GM18909 (cell line): ENCODE data around the gene PRDM16.

Experiments
- ATAC-seq: cut with Tn5 transposase; IDR thresholded peaks from one replicate; pipeline ENCODE4 v1.9.1; 2021; ENCODE audit warnings: mild to moderate bottlenecking; ENCODE audit not compliant: unreplicated experiment, poor library complexity

The PRDM16 gene

DNA sequence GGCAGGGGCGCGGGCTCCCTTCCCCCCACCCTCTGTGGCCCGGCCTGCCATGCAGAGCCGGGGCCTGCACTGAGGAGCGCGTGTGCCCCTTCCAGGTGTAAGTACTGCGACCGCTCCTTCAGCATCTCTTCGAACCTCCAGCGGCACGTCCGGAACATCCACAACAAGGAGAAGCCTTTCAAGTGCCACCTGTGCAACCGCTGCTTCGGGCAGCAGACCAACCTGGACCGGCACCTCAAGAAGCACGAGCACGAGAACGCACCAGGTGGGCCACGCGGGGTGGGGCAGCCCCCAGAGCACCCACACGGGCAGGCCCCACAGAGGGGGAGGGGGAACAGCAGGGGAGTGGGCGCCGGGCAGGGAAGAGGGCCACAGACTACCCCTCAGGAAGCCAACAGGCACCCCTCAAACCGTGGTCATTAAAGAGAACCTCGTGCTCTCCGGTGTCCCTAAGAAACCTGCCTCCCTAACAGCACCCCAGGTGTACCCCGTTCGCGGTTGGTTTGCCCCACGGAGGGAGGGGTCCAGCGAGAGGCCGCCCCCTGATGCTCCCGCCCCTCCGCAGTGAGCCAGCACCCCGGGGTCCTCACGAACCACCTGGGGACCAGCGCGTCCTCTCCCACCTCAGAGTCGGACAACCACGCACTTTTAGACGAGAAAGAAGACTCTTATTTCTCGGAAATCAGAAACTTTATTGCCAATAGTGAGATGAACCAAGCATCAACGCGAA lies 356.6 kb downstream of the PRDM16 start:
- no peak for ATAC-seq

DNA sequence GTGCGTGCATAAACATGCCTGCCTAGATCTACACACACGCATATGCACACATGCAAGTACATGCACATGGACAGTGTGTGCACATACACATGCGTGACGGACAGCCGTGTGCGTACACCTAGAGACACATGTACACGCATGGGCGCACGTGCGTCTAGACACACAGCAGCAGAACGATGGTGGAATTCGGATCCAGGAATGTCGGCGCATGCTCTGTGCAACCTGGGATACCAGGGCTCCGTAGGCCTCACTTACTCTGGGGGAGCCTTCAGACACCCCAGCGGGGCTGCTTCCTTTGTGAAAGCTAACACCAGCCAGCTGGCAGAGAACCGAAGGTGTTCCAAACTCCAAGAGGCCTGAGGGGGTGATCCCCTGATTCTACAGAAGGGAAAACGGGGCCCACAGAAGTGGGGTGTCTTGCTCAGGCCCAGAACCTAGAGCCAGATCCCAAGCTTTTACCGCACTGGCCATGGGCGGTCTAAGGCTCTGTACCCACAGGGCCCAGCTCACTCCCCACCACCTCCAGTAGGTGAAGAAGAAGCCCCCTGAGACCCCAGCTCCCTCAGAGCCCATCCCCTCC lies 358.0 kb downstream of the PRDM16 start:
- ATAC-seq = no peak

DNA sequence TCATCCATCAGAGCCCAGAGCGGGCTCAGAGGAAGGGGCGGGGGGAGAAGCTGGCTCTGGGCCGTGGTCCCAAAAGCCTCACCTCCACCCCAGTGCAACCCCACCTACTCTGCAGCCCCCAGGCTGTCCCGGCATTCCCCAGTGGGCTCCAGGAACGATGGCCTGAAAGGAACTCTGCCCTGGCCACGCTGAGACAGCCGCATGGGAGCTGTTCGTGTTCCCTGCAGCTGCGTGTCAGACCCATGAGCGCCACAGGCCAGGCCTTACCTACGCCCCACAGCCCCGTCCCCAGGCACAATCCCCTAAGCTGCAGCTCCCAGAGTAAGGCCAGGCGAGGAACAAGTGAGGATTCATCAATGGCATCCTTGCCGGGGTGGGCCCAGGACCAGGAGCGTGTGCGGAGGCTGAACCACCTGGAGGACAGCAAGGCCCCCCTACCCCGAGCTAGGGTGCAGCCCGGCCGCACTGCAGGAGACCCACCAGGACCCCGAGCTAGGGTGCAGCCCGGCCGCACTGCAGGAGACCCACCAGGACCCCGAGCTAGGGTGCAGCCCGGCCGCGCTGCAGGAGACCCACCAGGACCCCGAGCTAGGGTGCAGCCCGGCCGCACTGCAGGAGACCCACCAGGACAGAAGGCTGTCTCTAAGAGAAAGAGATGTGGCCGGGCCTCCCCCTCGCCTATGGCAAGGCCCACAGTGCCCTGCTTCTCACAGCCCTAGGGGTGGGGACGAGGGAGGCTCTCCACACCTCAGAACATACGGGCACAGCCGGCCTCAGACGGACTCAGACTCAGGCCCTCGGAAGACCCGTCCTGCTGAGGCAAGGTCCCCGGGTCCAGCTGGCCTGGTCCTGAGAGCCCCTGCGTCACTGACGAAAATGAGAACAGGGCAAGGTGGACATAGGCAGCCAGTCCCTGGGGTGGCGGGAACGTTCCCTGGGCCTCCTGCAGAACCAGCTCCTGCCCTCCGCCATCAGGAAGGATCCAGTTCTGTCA lies 359.0 kb downstream of the PRDM16 start:
- no peak for ATAC-seq

DNA sequence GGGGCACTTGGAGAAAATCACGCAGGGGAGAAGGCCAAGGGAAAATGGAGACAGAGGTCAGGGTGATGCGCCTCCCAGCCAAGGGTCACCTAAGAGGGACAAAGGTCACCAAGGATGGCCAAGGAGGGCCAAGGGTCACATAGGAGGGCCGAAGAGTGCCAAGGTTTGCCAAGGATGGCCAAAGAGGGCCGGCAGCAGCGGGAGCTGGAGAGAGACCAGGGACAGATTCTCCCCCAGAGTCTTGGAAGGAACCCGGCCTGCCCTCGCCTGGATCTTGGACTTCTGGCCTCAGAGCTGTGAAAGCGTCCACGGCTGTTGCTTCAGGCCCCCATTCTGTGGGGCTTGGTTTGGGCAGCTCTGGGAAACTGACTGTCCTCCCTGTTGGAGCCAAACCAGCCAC lies 359.9 kb downstream of the PRDM16 start:
- no peak for ATAC-seq

DNA sequence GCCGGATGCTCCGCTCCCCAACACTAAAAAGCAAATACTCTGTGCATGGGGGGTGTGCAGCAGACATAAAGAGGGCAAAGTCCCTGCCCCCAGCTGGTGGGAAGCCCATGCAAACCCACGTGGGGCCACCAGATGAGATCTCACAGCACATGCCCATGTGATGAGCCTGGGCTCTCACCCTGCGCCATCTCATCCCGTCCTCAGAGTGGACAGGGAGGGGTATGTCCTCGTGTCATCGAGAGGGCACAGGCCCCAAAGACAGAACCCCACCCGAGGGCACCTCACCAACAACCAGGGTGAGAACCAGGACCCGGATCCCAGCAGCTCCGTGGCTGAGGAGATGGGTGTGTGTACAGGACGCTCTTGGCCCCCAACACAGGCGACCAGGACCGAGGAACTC lies 360.3 kb downstream of the PRDM16 start:
- ATAC-seq = no peak

DNA sequence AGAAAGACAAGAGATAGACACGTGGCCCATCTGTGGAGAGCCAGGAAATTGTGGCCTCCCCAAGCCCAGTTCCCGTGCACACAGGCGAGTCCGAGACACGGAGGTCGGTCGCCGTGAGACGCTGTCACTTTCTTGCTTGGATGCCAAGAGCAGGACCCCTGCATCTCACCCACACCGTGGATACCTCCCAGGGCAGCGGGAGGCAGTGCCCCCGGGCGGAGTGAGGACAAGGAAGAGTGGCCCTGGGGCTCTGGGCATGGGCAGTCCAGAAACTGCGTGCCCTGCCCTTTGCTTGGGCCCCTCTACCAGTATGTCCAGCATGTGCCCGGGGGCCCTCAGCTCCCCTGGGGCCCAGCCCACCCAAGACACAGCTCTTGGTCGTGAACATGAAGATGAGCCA lies 360.8 kb downstream of the PRDM16 start:
- no peak for ATAC-seq

DNA sequence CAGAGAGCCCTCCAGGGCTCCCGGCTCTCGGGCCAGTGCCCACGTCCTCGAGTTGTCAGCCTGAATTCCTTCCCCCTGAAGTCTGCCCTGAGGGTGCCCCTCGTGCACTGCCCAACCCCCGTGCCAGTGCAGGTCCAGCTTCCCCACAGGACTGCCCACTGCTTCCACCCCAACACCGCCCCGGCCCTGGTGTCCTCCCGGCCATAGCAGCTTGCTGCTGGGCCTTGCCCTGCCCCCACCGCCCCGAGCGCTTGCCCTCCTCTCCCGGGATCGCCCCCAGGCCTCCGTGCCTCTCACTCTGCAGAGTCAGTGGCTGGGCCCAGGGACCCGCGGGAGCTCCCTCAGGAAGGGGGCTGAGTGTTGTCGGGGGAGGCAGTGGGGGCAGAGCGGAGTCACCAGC lies 361.4 kb downstream of the PRDM16 start:
- ATAC-seq = no peak

DNA sequence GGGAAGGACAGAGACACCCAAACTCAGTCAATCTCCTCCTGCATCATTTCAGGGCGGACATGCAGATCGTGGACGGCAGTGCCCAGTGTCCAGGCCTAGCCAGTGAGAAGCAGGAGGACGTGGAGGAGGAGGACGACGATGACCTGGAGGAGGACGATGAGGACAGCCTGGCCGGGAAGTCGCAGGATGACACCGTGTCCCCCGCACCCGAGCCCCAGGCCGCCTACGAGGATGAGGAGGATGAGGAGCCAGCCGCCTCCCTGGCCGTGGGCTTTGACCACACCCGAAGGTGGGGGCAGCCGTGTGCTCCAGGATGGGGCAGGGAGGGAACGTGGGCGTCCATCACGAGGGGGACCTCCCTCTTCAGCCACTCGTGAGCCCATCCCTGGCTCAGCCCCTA lies 361.8 kb downstream of the PRDM16 start:
- no peak for ATAC-seq

DNA sequence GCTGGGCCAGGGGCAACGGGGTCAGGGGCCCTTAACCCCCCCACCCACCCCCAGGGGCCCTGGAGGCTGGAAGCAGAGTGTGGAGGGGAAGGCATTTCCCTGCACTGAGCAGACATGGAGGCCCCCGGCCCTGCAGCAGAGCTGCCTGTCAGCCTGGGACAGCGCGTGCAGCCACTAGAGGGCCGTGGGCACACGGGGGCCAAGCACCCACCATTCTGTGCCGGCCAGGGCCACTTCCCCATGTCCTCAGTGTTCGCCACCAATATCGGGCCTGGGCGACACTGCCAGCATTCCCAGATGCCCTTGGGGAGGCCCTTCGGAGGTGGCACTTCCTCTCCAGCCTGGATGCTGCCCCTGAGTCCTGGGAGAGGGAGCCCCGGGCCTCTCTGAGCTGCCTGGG lies 362.3 kb downstream of the PRDM16 start:
- ATAC-seq = no peak

DNA sequence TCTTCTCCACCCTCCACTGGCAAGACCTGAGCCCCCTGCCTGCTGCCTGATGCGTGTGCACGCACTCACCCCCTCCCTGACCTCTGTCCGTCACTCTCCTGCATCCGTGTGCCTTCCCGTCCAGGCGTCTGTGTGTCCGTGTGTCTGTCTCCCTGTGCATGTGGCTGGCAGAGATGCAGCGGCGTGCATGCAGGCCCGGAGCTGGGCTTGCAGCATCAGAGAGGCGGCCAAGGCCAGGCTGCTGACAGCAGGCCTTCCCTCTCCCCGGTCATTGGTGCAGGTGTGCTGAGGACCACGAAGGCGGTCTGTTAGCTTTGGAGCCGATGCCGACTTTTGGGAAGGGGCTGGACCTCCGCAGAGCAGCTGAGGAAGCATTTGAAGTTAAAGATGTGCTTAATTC lies 362.7 kb downstream of the PRDM16 start:
- ATAC-seq = no peak

DNA sequence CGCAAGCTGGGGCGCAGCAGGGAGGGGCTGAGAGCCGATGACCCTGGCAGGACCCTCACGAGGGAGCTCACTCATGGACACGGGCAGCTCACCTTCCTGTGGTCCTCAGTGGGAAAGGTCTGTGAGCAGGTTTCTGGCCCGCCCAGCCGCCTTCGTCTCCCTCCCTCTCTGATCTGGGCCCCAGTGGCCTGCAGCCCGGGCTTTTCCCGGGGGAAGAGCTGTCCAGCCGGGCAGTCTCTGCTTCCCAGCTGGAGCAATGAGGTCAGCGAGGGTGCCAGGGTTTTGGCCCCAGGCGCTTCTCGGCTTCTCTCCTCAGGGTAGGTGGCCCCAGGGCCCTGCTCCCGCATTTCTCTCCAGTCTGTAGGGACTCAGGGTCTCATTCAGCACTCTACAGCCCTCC lies 363.3 kb downstream of the PRDM16 start:
- ATAC-seq = no peak

DNA sequence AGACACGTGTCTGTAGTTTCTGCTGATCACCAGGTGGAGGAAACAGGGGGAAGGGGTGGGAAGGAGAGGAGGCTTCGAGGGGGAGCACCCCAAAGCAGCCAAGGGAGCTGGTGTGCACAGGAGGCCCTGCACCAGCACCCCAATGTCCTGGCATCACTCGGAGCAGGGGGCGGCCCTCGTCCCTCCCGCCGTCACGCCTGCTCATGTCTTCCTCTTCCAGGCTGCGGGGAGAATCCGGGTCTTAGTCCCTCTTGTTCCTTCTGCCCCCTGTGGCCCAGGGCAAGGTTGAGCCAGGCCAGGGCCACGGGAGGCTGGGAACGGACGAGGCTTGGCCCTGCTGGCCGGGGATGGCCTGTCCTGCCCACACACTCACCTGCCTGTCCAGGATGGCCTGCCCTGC lies 364.1 kb downstream of the PRDM16 start:
- ATAC-seq = no peak

DNA sequence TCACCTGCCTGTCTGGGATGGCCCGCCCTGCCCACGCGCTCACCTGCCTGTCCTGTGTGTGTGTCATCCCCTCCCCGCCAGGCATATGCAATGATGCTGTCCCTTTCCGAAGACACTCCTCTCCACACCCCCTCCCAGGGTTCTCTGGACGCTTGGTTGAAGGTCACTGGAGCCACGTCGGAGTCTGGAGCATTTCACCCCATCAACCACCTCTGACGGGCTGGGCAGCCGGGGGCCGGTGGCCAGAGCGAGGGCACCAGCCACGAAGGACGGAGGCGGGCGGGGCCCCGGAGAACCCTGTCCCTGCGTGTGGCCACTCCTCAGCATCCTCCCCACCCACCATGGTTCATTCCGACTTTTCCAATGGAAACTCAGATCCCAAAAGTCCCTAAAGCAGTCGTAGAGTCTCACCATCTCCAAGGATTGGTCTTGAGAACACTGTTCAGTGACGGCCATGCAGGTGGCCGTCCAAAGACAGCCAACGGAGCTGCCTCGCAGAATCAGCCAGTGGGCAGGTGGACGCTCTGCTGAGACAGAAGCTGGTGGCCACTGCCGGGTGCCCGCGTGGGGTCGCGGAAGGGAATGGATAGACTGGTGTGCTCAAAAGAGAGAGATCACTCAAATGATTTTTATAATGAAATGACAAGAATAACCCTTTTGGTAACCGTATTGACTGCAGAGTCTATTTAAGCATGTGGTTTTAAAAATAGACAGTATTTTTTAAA lies 364.8 kb downstream of the PRDM16 start:
- ATAC-seq = no peak

DNA sequence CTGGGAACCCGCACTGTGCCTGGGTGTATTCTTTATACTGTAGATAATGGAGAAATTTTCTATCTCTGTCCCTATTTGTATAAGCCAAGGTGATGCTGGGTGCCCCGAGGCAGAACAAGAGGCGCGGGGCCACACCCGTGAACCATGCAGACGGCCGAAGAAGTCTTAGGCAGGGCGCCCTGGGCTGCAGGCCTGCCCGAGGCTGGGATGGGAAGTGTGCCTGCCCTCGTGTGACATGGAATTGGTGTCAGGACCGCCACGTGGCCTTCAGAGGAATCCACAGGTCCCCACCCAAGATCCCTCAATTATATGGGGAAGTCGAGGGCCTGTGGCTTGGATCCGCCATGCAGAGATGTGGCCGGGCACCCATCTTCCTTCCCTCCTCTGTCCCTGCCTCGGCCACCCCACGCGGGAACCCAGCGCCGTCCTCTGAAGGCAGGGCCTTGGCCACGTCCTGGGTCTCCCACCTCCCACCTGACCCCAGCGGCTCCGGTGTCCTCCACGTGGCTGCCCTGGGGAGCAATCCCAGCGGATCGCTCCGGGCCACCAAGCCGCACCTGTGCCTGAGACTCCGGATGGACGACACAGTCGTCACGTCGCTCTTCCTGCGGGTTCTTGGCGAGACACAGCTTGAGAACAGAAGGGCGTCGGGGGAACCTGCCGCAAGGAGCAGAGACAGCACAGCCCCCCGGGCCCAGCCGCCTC lies 365.6 kb downstream of the PRDM16 start:
- no peak for ATAC-seq

DNA sequence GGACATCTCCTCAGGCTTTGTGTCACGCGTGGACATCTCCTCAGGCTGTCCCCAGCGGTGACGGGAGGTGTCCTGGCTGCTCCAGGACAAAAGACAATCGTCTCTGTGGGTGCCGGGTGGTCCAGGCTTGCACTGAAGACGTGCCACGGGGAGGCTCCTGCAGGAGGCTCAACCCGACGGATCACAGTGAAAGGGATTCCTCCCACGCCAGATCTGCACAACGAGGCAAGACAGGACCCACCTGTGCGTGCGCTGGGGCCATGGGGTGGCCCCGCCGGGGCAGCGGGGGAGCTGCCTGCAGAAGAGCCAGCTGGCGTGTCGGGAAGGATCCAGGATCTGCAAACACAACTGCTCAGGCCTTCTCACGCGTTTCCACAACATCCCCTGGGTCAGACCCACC lies 366.7 kb downstream of the PRDM16 start:
- no peak for ATAC-seq

DNA sequence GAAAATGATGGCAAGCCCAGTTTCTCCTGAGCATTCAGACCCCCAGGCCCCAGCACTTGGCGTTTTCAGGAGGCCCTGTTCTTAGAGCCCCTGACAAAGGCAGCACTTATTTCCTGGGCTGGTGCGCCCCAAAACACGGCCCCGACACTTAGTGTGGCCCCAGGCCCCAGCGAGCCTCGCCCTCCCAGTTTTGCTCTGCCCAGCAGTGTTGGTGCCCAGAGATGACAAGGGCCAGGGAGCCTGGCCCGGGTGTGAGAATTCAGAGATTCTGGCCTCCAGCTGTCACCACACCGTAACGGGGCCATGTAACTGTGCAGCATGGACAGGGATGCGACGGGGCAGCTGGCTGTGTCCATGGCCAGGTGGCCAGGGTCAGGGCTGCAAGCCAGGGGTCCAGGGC lies 367.4 kb downstream of the PRDM16 start:
- no peak for ATAC-seq

DNA sequence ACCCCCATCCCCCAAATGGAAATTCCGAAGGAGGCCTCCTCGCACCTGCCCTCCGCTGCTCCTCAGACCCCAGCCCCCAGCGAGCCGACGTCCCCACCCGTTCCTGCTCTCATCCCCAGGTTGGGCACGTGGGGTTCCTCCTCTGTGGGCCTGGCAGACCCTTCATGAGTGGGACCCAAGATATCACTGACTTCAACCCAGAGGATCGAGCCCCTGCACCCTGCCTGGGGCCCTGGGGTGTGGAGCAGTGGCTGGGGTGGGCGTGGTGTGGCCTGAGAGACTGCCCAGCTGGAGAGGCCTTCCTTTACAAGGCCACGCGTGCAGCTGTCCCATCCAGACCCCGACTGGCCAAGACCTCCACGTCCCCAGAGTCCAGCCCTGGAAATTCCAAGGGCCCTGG lies 367.9 kb downstream of the PRDM16 start:
- ATAC-seq = no peak

DNA sequence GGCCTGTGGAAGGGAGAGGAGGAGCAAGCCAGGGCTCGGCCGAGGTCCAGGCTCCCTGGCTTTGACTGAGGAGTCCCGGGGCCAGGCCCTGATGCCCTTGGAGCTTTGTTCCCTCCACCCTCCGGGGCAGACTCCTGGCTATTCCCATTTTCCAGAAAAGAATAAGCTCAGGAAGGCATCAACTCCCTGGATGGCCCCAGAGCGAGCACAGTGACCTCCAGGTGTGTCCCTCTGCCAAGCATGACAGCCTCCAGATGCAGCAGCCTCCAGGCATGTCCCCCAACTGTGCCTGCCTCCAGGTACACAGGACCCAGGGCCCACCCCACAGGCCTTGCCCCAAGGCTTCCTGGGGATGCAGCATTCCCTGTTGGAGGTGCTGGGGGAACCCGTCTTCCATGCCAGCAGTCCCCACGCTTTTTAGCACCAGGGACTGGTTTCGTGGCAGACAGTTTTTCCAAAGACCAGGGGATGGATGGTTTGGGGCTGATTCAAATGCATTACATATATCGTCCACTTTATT lies 369.7 kb downstream of the PRDM16 start:
- ATAC-seq = no peak

DNA sequence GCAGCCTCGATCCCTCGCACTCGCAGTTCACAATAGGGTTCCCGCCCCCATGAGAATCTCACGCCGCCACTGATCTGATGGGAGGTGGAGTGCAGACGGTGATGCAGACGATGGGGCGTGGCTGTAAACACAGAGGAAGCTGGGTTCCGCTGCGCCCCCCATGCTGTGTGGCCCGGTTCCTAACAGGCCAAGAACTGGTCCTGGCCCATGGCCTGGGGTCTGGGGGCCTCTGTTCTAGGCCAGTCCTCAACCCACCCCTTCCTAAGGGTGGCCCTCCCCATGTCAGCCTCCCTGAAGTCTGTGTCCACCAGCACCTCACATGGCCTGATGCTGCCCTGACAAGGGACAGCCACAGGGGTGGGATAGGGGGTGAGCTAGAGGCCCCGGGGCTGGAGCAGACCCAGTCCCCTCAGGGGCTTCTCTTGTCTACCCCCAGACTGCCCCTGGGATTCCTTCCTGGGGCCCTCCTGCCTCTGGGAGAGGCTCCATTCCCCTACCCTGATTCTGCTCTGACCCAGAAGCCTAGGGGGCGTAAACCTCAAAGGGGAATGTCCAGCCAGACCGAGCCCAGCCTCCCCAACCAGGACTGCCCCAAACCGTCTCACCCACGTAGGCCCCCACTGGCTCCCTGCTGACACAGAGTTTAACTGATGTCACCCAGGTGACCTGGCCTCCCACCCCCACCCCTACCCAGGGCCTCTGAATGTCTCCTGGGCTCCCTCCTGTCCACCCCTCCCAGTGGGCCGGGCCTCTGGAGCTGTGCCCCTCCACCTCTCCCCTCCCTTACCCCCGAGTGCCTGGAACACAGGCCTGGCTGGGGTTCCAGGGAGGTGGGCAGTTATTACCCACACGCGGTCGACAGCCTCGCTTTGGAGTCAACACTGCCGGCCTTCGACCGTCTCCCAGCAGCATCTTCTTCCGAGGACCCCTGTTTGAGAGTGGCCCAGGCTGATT lies 370.6 kb downstream of the PRDM16 start:
- no peak for ATAC-seq
